ENCODE results near the gene UCK1.
"Not testable (repeated sequence)": the region's sequence is repeated elsewhere in the genome, so short reads cannot be mapped to it uniquely, and the experiment has no call there.

DNA sequence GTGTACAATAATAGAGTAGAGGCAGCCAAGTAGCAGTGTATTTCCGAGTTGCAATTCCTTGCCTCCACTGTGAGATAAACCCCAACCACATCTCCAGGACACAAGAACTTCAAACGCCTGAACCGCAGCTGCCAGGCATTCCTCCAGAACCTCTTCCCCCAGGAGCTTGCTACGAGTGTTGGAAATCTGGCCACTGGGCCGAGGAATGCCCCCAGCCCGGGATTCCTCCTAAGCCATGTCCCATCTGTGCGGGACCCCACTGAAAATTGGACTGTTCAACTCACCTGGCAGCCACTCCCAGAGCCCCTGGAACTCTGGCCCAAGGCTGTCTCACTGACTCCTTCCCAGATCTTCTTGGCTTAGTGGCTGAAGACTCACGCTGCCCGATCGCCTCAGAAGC is 18.1 kb upstream of the UCK1 start:
- TF ChIP-seq GABPA (IDR thresholded peaks at IDR 0.05; ENCODE audit: low read depth); CTCF (IDR thresholded peaks at IDR 0.05; ENCODE audit: insufficient read depth, low read length); POLR2AphosphoS5 (IDR thresholded peaks at IDR 0.05; ENCODE audit: low read depth); SPI1 (IDR thresholded peaks at IDR 0.05; ENCODE audit: borderline replicate concordance, low read depth): not testable (repeated sequence)
- TF ChIP-seq, protein P1, sequence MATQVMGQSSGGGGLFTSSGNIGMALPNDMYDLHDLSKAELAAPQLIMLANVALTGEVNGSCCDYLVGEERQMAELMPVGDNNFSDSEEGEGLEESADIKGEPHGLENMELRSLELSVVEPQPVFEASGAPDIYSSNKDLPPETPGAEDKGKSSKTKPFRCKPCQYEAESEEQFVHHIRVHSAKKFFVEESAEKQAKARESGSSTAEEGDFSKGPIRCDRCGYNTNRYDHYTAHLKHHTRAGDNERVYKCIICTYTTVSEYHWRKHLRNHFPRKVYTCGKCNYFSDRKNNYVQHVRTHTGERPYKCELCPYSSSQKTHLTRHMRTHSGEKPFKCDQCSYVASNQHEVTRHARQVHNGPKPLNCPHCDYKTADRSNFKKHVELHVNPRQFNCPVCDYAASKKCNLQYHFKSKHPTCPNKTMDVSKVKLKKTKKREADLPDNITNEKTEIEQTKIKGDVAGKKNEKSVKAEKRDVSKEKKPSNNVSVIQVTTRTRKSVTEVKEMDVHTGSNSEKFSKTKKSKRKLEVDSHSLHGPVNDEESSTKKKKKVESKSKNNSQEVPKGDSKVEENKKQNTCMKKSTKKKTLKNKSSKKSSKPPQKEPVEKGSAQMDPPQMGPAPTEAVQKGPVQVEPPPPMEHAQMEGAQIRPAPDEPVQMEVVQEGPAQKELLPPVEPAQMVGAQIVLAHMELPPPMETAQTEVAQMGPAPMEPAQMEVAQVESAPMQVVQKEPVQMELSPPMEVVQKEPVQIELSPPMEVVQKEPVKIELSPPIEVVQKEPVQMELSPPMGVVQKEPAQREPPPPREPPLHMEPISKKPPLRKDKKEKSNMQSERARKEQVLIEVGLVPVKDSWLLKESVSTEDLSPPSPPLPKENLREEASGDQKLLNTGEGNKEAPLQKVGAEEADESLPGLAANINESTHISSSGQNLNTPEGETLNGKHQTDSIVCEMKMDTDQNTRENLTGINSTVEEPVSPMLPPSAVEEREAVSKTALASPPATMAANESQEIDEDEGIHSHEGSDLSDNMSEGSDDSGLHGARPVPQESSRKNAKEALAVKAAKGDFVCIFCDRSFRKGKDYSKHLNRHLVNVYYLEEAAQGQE (IDR thresholded peaks at IDR 0.05; ENCODE audit: insufficient replicate concordance, low read depth): not testable (repeated sequence)
